ENCODE data around the gene CDCP2.

Gene CDCP2

DNA sequence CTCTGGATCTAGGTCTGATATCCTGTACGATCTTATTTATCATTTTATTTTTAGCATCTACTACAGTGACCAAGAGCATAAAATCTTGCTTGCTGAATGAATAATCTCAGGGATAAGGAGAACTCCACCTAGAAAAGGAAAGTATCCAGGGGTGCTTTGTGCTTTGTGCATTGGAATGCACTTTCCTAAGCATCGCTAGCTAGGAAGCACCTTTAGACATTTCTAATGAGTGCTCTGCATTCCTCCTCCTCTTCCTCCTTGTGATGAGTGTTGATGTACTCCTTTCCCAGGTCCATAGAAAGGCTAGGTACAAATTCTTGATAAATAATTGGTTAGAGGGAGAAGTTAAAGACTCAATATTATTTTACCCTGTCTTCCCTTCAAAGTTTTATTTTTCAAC is 68.0 kb downstream of the CDCP2 start:
- no peak for DNase-seq
